GM21737 (cell line): ENCODE data around the gene RTP2.

ENCODE experiments used
- ATAC-seq: cut with Tn5 transposase; IDR thresholded peaks from one replicate; pipeline ENCODE4 v1.9.1; 2021; ENCODE audit warnings: mild to moderate bottlenecking, moderate library complexity; ENCODE audit not compliant: unreplicated experiment

RTP2 gene

DNA sequence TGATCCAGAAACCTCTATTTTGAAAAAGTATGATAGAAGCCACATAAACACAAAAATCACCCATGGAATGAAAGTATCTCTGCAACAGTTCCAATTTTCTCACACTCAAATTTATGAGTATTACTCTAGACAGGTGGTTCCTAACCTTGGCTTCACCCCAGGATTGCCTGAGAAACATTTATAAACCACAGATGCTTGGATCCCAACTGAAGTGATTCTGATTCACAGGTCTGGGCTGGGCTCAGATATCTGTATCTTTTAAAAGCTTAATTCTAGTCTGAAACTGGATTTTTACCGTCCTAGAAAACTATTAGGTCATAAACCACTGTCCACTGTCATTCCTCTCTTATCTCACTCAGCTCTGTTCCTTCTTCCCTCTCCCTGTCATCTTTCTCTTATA lies 24.8 kb downstream of the RTP2 start:
- no peak for ATAC-seq

DNA sequence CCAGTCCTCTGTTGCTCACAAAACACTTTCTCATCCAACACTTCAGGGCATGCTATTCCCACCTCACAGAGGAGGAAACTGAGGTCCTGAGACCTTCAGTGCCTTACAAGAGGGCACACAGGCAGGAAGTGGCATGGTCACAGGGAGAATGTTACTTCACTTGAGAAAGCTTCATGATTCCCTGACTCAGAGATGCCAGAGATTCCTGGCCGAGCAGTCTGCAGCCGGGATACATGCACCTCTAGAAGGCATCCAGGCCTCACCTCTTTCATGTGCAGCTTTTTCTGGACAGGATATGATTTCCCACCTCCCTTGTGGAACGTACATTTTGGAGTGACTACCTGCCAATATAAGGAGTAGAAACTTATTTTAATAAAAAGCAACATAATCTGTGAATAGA lies 29.3 kb downstream of the RTP2 start:
- ATAC-seq, result no peak

DNA sequence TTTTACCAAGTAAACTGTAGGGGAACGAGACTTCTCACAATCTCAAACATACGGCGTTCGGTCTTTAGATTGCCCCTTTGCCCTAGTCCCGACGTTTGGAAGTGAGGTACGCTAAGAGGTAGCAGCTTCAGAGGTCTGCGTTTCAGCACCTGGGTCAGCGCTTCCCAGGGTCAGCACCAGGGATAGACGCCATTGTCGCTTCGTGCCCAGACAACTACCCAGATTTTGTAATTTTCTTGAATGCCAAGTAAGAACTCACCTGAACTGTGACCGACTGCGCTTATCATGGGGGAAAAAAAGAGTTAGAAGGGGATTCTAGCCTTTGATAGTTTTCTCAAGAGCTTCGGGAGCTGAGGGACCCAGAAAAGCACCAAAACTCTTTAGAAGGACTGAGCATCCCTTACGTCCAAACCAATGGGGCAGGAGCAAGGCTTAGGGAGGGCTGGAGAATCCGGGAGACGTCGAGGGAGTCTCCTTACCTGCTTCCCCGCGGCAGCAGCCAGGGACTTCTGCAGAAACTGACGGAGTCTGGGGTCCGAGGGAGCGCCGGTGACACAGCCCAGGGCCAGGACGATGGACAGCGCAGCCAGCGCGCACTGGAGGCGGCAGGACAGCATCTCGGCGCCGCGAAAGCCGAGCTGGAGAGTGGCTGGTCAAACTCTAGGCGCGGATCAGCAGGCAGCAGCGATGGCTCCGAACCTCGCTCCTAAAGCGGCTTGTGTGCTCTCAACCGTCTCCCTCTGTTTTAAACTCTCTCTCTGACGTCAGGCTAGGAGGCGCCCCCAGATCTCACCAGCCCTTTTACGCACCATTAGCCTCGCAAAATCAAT lies 32.5 kb downstream of the RTP2 start, which contains the start of gene SST:
Gene SST, minus strand, starts transcription at position 720 of the 830 bp plus-strand sequence. Its CDS starts 103 bp downstream, at position 617.
- ATAC-seq, result no peak

DNA sequence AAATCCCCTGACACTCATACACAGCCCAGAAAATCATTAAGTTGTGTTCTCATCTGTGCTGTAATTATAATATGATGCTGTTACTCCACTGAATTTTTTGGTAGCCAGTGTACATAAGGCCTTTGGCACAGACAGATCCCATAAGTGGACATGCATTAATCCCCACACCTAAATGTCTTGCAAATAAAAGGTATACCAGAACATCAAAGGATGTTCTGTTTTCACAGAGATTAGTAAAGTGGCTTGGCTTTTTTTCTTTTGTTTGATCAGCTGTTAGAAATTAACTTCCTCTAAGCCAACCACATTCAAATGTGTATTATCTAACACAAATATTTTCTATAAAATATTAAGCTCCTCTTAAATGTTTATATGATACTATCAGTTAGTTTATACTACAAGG lies 34.8 kb downstream of the RTP2 start:
- ATAC-seq, result no peak

DNA sequence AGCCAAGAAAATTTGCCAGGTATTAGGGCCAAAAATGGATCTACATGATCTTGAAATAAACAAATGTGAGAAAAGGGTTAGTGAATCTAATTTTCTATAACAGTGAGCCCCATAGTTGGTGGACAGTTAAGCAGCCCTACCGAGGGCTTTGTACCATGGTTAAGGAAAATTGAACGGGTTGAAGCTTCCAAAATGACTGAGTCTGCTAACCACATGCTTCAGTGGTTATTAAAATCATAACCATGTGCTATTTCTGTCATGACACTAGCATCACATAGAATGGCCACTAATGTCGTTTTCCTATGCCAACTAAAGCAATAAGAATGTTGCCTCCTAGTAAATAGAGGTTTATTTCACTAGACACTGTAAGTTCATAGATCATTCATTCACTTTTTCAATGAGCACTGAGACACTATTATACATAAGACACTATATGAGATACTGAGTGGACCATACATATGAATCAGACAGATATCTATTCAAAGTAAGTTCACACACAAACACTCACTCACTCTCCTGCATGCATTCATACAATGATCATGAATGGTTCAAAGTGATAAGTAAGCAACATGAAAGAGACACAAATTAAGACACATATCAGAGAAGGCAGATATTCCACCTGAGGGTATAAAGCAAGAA lies 36.5 kb downstream of the RTP2 start:
- no peak for ATAC-seq

DNA sequence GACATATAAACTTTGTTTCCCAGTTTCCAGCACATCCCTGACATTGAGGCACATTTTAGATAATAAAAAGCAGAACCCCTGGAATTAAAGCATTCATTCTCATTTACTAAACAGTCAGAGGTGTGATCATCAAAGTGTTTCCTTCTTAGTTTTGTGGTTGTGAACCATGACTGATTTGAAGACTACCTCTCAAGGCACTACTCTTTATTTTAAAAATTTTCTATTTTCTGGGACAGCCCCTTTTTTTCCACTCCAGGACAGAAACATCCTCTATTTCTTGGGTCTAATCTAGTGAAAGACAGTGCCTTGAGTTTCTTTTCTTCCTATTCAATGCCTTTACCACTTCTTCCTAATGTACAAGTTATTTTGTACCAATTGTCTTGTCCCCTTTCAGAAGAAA lies 37.3 kb downstream of the RTP2 start:
- ATAC-seq, result no peak

DNA sequence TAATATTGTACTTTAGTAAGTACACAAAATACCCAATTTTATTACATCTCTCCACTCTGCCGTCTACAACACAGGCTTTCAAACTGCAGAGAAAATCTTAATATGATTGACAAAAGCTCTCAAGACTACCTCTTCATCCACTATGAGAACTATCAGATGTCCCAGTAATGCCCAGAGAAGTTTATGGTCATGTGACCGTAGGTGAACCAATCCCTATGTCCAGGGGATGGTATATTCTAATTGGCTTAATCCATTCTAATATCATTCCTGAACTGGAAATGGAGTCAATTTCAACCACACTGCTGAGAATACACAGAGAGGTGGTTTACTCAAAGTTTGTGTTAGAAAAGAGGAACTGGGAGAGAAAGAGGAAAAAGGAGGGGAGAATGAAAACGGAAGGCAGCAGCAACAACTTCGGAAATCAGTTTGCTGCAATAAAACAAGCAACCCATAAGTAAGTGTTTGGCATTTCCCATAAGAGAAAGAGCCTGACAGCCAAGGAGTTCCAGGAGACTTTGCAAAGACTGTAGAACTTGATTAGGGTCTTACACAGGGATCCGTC lies 39.4 kb downstream of the RTP2 start:
- no peak for ATAC-seq

DNA sequence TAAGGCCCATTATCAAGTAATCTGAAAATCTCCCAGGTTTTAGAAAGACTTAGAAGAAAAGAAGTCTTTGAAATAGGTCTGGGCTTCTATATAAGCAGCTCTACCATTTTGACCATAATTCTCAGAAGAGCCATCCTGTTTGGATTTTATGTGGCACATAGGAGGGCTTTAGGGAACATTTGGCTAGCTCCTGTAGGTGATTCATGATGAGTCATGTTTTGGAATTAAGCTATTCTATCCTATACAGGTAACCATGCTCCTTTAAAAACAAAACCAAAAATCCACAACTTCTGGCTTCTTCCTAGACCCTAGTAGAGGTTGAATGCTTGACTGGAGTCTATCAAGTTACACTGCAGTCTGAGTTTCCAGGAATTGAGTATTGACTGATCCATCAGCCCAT lies 41.1 kb downstream of the RTP2 start:
- no peak for ATAC-seq

DNA sequence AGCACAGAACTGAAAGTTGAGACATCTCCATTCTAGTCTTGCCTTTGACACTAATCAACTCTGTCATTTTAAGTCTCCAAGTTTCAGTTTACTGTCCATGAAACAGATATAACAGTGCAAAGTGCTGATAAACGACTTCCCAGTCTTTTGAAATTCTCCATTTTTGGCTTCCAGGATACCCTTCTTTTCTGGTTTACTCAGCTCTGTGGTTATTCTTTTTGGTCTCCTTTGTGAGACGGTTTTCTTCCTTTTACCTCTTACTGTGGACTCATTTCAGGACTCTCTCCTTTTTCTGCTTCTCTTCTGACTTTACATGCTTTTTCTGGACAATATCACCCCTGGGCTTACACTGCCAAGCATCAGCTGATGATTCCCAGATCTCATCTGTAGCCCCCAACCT lies 51.1 kb downstream of the RTP2 start:
- ATAC-seq, result no peak
